ENCODE data around the gene TAF1B. TPM values are rescaled to one million over a fixed set of nuclear protein-coding genes. Genes with fewer than 3 reads are reported as not detected.

TAF1B gene
- total RNA-seq, 1 experiment from 2014 or later, result 24.8 TPM

DNA sequence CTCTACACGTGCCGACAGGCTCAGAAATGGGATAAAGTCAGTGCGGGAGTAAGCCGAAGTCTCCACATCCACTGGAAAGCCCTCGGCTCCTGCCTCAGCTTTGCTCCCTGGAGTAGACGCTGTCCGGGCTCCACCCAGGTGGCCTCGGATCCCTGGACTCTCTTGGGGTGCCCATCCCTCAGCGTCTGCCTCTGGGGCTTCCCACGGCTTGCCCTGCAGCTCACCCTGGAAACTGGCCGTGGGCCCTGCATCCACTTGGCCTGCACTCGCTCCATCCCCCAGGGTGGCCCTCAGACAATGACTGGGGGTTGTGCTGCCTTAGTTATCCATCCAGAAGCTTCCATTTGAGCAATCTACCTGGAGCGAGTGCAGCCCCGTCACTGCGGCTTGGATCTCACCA lies 36.2 kb upstream of the TAF1B start:
- Histone ChIP-seq H3K79me2 (ENCODE audit: low read depth) (no peaks in the 10 kb centered on the region), H3K9me3 (ENCODE audit: insufficient read depth, low read depth) (no peaks in the 10 kb centered on the region), H3K9me2 (ENCODE audit: insufficient read depth) (no peaks in the 10 kb centered on the region), H2AFZ (no peak overlapping the region), H4K20me1 (ENCODE audit: insufficient read depth) (no peaks in the 10 kb centered on the region), H3K4me2 (no peak overlapping the region), H3K4me1 (replicated peaks; ENCODE audit: insufficient read depth) (peaks cover 68% of the 10 kb centered on the region), H3K4me3 (no peak overlapping the region), H3F3A (ENCODE audit: insufficient read depth, low read depth) (peaks cover 24% of the 10 kb centered on the region), H3K27ac (no peak overlapping the region), H3K27me3 (ENCODE audit: insufficient read depth, low read depth) (no peaks in the 10 kb centered on the region), H3K36me3 (ENCODE audit: low read depth) (no peaks in the 10 kb centered on the region)
- TF ChIP-seq, protein P1, sequence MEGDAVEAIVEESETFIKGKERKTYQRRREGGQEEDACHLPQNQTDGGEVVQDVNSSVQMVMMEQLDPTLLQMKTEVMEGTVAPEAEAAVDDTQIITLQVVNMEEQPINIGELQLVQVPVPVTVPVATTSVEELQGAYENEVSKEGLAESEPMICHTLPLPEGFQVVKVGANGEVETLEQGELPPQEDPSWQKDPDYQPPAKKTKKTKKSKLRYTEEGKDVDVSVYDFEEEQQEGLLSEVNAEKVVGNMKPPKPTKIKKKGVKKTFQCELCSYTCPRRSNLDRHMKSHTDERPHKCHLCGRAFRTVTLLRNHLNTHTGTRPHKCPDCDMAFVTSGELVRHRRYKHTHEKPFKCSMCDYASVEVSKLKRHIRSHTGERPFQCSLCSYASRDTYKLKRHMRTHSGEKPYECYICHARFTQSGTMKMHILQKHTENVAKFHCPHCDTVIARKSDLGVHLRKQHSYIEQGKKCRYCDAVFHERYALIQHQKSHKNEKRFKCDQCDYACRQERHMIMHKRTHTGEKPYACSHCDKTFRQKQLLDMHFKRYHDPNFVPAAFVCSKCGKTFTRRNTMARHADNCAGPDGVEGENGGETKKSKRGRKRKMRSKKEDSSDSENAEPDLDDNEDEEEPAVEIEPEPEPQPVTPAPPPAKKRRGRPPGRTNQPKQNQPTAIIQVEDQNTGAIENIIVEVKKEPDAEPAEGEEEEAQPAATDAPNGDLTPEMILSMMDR (conservative IDR thresholded peaks at IDR 0.05), result no peak
- TF ChIP-seq EZH2 (IDR thresholded peaks at IDR 0.05; ENCODE audit: low read depth), result no peak
- ChIA-PET POLR2A (ENCODE audit: unreplicated experiment) (no interaction called here), CTCF (no interaction called here)
- peak in 1 of 2 experiments; percentile 21 for DNase-seq
- intact Hi-C loops (cut with micrococcal nuclease; ENCODE audit: unreplicated experiment), result no loop called here
- BruUV-seq (replicated peaks), result no TSS peak

DNA sequence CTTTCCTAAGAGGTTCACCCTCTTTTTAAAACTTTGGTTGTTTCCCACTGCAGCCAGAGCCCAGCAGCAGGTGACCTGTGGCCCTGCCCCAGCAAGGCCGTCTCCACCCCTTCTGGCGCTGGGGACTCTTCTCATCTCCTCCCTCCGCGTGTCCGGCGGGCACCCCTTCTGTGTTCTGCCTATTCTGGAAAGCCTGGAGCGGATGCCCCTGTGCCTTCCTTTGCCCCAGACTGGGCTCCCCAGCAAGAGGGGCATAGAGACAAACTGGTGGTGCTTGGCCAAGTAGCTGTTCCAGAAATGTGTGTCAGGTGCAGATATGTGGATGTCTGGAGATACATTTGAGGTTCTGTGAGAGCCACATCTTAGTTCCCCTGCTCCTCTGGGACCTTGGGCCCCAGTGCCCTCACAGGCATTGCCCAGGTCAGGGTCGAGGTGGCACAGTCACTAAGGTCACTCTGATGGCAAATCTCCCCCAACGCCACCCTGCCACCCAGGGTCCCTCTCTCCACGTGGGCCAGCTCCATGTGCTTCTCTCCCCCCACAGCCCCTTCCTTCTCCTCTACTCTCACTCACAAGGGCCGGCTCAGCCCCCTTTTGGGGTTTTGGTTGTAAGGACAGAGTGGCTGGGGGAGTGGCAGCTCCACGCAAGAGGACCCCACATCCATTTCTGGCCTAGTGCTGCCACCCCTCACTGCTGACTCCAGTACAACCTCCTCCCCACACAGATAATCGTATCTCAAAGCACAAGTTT lies 35.5 kb upstream of the TAF1B start:
- H3K27ac ChIP-seq, result no peak overlapping the region
- ChIA-PET POLR2A (ENCODE audit: unreplicated experiment) (no interaction called here), CTCF (no interaction called here)
- H3K79me2 ChIP-seq (ENCODE audit: low read depth), result no peaks in the 10 kb centered on the region
- H3K4me2 ChIP-seq, result peak overlapping the region; percentile 80; the same call in 1 of the 2 replicates
- H3K9me3 ChIP-seq (ENCODE audit: insufficient read depth, low read depth), result no peaks in the 10 kb centered on the region
- intact Hi-C loops (cut with micrococcal nuclease; ENCODE audit: unreplicated experiment), result loop anchor here (2.0 kb wide), 1 partner anchor 23 kb away; no protein-coding TSS in a partner anchor
- no TSS peak for BruUV-seq (replicated peaks)
- no peak overlapping the region for H2AFZ ChIP-seq
- DNase-seq, result peak in 1 of 2 experiments; percentile 19
- peaks cover 17% of the 10 kb centered on the region for H3F3A ChIP-seq (ENCODE audit: insufficient read depth, low read depth)
- no peaks in the 10 kb centered on the region for H3K27me3 ChIP-seq (ENCODE audit: insufficient read depth, low read depth)
- H3K36me3 ChIP-seq (ENCODE audit: low read depth), result no peaks in the 10 kb centered on the region
- no peak overlapping the region for H3K4me3 ChIP-seq
- H4K20me1 ChIP-seq (ENCODE audit: insufficient read depth), result no peaks in the 10 kb centered on the region
- H3K9me2 ChIP-seq (ENCODE audit: insufficient read depth), result no peaks in the 10 kb centered on the region
- peaks cover 67% of the 10 kb centered on the region for H3K4me1 ChIP-seq (replicated peaks; ENCODE audit: insufficient read depth)
- TF ChIP-seq, protein P1 (conservative IDR thresholded peaks at IDR 0.05), result no peak
- TF ChIP-seq EZH2 (IDR thresholded peaks at IDR 0.05; ENCODE audit: low read depth), result no peak

DNA sequence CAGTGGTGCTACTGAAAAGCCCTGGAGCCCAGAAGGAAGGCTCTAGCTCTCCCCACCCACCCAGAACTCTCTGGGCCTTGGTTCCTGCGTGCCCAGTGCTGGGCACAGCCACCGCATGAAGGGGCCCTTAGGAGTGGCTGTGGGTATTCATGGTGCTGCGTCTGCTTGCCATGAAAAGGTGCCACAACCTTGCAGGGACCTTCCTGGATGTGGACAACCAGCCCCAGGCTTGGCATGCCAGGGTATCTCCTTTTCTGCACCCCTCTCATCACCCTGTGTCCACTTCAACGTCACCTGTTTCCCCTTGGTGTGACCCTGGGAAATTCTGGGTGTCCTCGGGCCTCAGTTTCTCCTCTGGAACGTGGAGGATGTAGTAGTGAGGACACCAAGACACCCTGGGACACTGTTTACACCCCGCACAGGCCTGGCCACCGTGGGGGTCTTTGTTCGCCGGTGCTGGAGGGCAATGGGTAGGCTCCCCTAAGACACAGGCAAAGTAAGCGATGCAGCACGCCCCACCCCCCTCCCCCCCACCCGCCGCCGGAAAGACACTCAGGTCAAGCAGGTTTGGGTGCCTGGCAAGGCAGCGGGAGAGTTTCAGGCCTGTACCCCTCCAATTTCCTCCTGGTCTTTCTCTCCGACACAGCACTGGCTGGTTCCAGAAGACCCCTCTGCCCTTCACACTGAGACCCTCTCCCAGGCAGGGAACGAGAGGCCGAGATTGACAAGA lies 34.8 kb upstream of the TAF1B start:
- no peak for TF ChIP-seq EZH2 (IDR thresholded peaks at IDR 0.05; ENCODE audit: low read depth)
- TF ChIP-seq, protein P1 (conservative IDR thresholded peaks at IDR 0.05), result no peak
- ChIA-PET POLR2A (ENCODE audit: unreplicated experiment) (no interaction called here), CTCF (no interaction called here)
- Histone ChIP-seq H3K79me2 (ENCODE audit: low read depth) (no peaks in the 10 kb centered on the region), H3K4me3 (peak overlapping the region; percentile 32; the same call in 1 of the 2 replicates), H3K27ac (peak overlapping the region; percentile 35), H3K9me3 (ENCODE audit: insufficient read depth, low read depth) (no peaks in the 10 kb centered on the region), H3K9me2 (ENCODE audit: insufficient read depth) (no peaks in the 10 kb centered on the region), H3F3A (ENCODE audit: insufficient read depth, low read depth) (peaks cover 9% of the 10 kb centered on the region; the same call in 1 of the 2 replicates), H3K4me1 (replicated peaks; ENCODE audit: insufficient read depth) (peaks cover 67% of the 10 kb centered on the region), H2AFZ (peak overlapping the region; percentile 78), H4K20me1 (ENCODE audit: insufficient read depth) (no peaks in the 10 kb centered on the region), H3K36me3 (ENCODE audit: low read depth) (no peaks in the 10 kb centered on the region), H3K27me3 (ENCODE audit: insufficient read depth, low read depth) (no peaks in the 10 kb centered on the region), H3K4me2 (peak overlapping the region; percentile 80)
- intact Hi-C loops (cut with micrococcal nuclease; ENCODE audit: unreplicated experiment), result loop anchor here (2.0 kb wide), 1 partner anchor 22 kb away; no protein-coding TSS in a partner anchor
- no TSS peak for BruUV-seq (replicated peaks)
- no peak for DNase-seq
